ENCODE measurements around the gene RNF141. TPM values are rescaled to one million over a fixed set of nuclear protein-coding genes. Genes with fewer than 3 reads are reported as not detected.

The RNF141 gene
- total and polyA plus RNA-seq, 10 of the 15 experiments (the other 5 are each of a cell fraction or from before 2014, with no cell fraction given): 7.6 to 36.8 (median 13.6) TPM

DNA sequence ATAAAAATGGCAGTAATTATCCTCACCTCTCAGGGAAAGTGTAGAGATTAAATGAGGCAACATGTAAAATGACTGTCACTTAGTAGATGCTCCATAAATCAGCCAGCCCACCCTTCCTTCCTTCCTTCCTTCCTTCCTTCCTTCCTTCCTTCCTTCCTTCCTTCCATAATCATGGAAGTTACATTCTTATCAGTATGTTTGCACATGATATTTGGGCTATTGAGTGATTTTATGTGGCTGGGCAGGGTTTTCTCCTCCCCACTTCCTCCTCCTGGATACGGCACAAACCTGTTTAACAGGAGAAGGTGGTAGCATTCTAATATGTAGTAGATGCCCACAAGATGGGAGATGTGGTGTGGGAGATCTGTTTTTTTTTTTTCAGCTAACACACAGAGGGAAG lies 15.6 kb upstream of the RNF141 start (continued):
- TF ChIP-seq, protein P1, sequence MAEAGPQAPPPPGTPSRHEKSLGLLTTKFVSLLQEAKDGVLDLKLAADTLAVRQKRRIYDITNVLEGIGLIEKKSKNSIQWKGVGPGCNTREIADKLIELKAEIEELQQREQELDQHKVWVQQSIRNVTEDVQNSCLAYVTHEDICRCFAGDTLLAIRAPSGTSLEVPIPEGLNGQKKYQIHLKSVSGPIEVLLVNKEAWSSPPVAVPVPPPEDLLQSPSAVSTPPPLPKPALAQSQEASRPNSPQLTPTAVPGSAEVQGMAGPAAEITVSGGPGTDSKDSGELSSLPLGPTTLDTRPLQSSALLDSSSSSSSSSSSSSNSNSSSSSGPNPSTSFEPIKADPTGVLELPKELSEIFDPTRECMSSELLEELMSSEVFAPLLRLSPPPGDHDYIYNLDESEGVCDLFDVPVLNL (IDR thresholded peaks at IDR 0.05; ENCODE audit: low read depth, low read length): no peak
- TF ChIP-seq MXI1 (IDR thresholded peaks at IDR 0.05; ENCODE audit: low read depth, low read length) (no peak), NFYB (IDR thresholded peaks at IDR 0.05; ENCODE audit: insufficient read depth, low read depth, low read length) (no peak), CHD4 (IDR thresholded peaks at IDR 0.05) (no peak), RFX5 (IDR thresholded peaks at IDR 0.05; ENCODE audit: low read depth, low read length) (no peak)
- TF ChIP-seq, protein P2, sequence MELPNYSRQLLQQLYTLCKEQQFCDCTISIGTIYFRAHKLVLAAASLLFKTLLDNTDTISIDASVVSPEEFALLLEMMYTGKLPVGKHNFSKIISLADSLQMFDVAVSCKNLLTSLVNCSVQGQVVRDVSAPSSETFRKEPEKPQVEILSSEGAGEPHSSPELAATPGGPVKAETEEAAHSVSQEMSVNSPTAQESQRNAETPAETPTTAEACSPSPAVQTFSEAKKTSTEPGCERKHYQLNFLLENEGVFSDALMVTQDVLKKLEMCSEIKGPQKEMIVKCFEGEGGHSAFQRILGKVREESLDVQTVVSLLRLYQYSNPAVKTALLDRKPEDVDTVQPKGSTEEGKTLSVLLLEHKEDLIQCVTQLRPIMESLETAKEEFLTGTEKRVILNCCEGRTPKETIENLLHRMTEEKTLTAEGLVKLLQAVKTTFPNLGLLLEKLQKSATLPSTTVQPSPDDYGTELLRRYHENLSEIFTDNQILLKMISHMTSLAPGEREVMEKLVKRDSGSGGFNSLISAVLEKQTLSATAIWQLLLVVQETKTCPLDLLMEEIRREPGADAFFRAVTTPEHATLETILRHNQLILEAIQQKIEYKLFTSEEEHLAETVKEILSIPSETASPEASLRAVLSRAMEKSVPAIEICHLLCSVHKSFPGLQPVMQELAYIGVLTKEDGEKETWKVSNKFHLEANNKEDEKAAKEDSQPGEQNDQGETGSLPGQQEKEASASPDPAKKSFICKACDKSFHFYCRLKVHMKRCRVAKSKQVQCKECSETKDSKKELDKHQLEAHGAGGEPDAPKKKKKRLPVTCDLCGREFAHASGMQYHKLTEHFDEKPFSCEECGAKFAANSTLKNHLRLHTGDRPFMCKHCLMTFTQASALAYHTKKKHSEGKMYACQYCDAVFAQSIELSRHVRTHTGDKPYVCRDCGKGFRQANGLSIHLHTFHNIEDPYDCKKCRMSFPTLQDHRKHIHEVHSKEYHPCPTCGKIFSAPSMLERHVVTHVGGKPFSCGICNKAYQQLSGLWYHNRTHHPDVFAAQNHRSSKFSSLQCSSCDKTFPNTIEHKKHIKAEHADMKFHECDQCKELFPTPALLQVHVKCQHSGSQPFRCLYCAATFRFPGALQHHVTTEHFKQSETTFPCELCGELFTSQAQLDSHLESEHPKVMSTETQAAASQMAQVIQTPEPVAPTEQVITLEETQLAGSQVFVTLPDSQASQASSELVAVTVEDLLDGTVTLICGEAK (IDR thresholded peaks at IDR 0.05; ENCODE audit: borderline replicate concordance): no peak

- in situ Hi-C loops (cut with MboI) (no loop called here), intact Hi-C loops (cut with micrococcal nuclease; ENCODE audit: unreplicated experiment) (no loop called here)
- Histone ChIP-seq H3K79me2 (ENCODE audit: control insufficient read depth, insufficient read depth, low read length) (no peaks in the 10 kb centered on the region), H3K27ac (ENCODE audit: control insufficient read depth, insufficient read depth) (no peak overlapping the region), H3K36me3 (ENCODE audit: control insufficient read depth in 2 of 2, insufficient read depth in 2 of 2, low read length in 1 of 2) (no peaks in the 10 kb centered on the region), H3K4me1 (ENCODE audit: control insufficient read depth, insufficient read depth, low read length) (no peaks in the 10 kb centered on the region), H3K4me3 (no peak overlapping the region), H3K4me2 (ENCODE audit: control insufficient read depth, insufficient read depth) (no peak overlapping the region), H3K9me3 (replicated peaks; ENCODE audit: control insufficient read depth, insufficient read depth, low read length) (no peaks in the 10 kb centered on the region; the same call in 2 of the 3 replicates), H2AFZ (ENCODE audit: control insufficient read depth, low read depth, low read length) (no peak overlapping the region), H3K27me3 (replicated peaks in 1 of 2; ENCODE audit: control insufficient read depth in 2 of 2, insufficient read depth in 2 of 2, low read length in 1 of 2) (peaks cover 0 to 11% of the 10 kb centered on the region in 2 experiments; a peak in 1 of 4 replicates), H3K9ac (ENCODE audit: control insufficient read depth, insufficient read depth, low read length) (no peak overlapping the region), H4K20me1 (ENCODE audit: control insufficient read depth, insufficient read depth) (no peaks in the 10 kb centered on the region)
- WGBS (ENCODE audit: insufficient coverage, insufficient replicate concordance, low lambda C conversion rate, missing lambda C conversion rate): 46% methylated on average over 3 of the region's 3 CpGs
- FAIRE-seq (no peak), ATAC-seq (no peak), DNase-seq (ENCODE audit: low read depth, low spot score) (no peak)
- POLR2A ChIA-PET: interaction anchor here (1.0 kb wide), 1 partner anchor 18 kb away, joined by 3 read pairs; no protein-coding TSS in a partner anchor
- CTCF ChIA-PET: interaction anchor here (1.2 to 1.8 kb wide), 2 partner anchors 11 to 100 kb away, joined by 3 to 6 read pairs; partner anchors contain the start of gene RNF141
- RAD21 ChIA-PET (ENCODE audit: unreplicated experiment): no interaction called here
- no TSS peak for BruUV-seq (replicated peaks)
- SMC1A ChIA-PET (ENCODE audit: uncharacterized antibody, unreplicated experiment): interaction anchor here (0.9 to 1.3 kb wide), 3 partner anchors 10 to 15 kb away, joined by 3 to 5 read pairs (median 3); partner anchors contain the start of gene RNF141
- TF ChIP-seq NFIC (IDR thresholded peaks at IDR 0.05; ENCODE audit: low read depth, low read length): no peak
- TF ChIP-seq WRNIP1 (IDR thresholded peaks at IDR 0.05; ENCODE audit: borderline replicate concordance, low read depth, low read length): no peak
- TF ChIP-seq NRF1 (conservative IDR thresholded peaks at IDR 0.05; ENCODE audit: low read depth, low read length): no peak
- TF ChIP-seq, protein P3, sequence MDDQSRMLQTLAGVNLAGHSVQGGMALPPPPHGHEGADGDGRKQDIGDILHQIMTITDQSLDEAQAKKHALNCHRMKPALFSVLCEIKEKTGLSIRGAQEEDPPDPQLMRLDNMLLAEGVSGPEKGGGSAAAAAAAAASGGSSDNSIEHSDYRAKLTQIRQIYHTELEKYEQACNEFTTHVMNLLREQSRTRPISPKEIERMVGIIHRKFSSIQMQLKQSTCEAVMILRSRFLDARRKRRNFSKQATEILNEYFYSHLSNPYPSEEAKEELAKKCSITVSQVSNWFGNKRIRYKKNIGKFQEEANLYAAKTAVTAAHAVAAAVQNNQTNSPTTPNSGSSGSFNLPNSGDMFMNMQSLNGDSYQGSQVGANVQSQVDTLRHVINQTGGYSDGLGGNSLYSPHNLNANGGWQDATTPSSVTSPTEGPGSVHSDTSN (IDR thresholded peaks at IDR 0.05; ENCODE audit: insufficient replicate concordance, low read depth, low read length): no peak
- TF ChIP-seq HDGF (IDR thresholded peaks at IDR 0.05): no peak
- TF ChIP-seq TCF7 (IDR thresholded peaks at IDR 0.05; ENCODE audit: borderline replicate concordance): no peak
- TF ChIP-seq ATF7 (IDR thresholded peaks at IDR 0.05; ENCODE audit: low read depth): no peak
Measured at GRCh38 chr11:10551845-10552352, 10.9 kb upstream of the RNF141 start.

Measured in GM12878 (cell line).